Fibroblast of lung (primary cell): ENCODE results near the gene RHBDF2.

Experiments
- CTCF ChIP-seq, 2 donors: IDR thresholded peaks in 1 of 2; conservative IDR thresholded peaks in 1 of 2; 1 replicate in 1 of 2; 2 replicates in 1 of 2; pipeline ENCODE4 v1.5.1; 2011 to 2012; ENCODE audit warnings: low read length in 2 of 2, control low read depth in 1 of 2, inconsistent platforms in 1 of 2, low read depth in 1 of 2, mild to moderate bottlenecking in 1 of 2
- EZH2 ChIP-seq: IDR thresholded peaks from 2 replicates; pipeline ENCODE4 v1.5.1; 2012; ENCODE audit warnings: low read length, control low read depth, mild to moderate bottlenecking; ENCODE audit errors: missing control alignments

- TF ChIP-seq CTCF (conservative IDR thresholded peaks at IDR 0.05 in 1 of 2, IDR thresholded peaks at IDR 0.05 in 1 of 2; ENCODE audit: low read depth in 1 of 2, low read length in 2 of 2) (no peak), EZH2 (no peak)
Observed at GRCh38 chr17:76534831-76535732, 33.9 kb upstream of the RHBDF2 start.
